NB4 (cell line): ENCODE data around the gene SRGAP3.

Experiments used
- CTCF ChIP-seq: IDR thresholded peaks from one replicate; pipeline ENCODE4 v1.5.1; 2012; ENCODE audit warnings: low read depth, low read length
- MYC ChIP-seq: IDR thresholded peaks from 2 replicates; pipeline ENCODE4 v1.6.1; 2011; ENCODE audit warnings: low read depth, low read length
- POLR2A ChIP-seq: IDR thresholded peaks from 2 replicates; pipeline ENCODE4 v1.6.1; 2011; ENCODE audit warnings: mild to moderate bottlenecking; ENCODE audit not compliant: insufficient read length; ENCODE audit errors: extremely low read depth
- TF ChIP-seq, protein P1 (sequence below): IDR thresholded peaks from 2 replicates; pipeline ENCODE4 v1.6.1; 2011; ENCODE audit warnings: low read depth, low read length

- no peak for TF ChIP-seq CTCF
- no peak for TF ChIP-seq POLR2A
- no peak for TF ChIP-seq MYC
- TF ChIP-seq, protein P1, sequence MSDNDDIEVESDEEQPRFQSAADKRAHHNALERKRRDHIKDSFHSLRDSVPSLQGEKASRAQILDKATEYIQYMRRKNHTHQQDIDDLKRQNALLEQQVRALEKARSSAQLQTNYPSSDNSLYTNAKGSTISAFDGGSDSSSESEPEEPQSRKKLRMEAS, result no peak
Measured at GRCh38 chr3:9061634-9062033, 187.8 kb downstream of the SRGAP3 start.
